Dermis blood vessel endothelial cell (primary cell): ENCODE results near the gene MS4A6A. TPM values are rescaled to one million over a fixed set of nuclear protein-coding genes. Genes with fewer than 3 reads are reported as not detected.
A peak's percentile ranks its signal among the peaks of the same experiment; 100 is the strongest.
"Not testable (repeated sequence)": the region's sequence is repeated elsewhere in the genome, so short reads cannot be mapped to it uniquely, and the experiment has no call there.

Experiments
- DNase-seq: peaks from one replicate; pipeline ENCODE4 v3.0.0; 2010
- total RNA-seq: library from RNA; depleted of rRNA; stranded (reverse); fragments of >200 nt; gene quantifications from 2 replicates; pipeline ENCODE4 v1.2.3, GENCODE V29; 2014

The MS4A6A gene
- total RNA-seq: 1.3 and 6.0 TPM in 2 replicates

- peak; percentile 59 for DNase-seq
Measured at GRCh38 chr11:60182541-60183330, at the start of gene MS4A6A. MS4A6A (minus strand) TSS chr11:60183083; CDS start chr11:60181727, 1,356 bp downstream.

GRCh38 chr11:60230681-60231080, 47.8 kb upstream of the MS4A6A start:
- no peak for DNase-seq

GRCh38 chr11:60222141-60222540, 39.3 kb upstream of the MS4A6A start:
- DNase-seq: no peak

DNA sequence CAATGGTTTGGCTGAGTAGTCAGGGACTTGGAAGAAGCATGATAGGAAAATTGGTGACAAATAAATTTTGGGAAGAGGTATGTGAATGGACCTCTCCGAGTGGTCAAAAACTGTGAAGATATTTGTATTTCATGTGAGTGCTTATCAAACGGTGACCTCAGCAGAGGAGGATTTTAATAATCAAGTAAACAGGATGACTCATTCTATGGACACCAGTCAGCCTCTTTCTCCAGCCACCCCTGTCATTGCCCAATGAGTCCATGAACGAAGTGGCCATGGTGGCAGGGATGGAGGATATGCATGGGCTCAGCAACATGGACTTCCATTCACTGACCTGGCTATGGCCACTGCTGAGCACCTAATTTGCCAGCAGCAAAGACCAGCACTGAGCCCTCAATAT, 38.8 kb upstream of the MS4A6A start:
- no peak for DNase-seq

- DNase-seq: no peak
Measured at GRCh38 chr11:60221181-60221580, 38.3 kb upstream of the MS4A6A start.

DNA sequence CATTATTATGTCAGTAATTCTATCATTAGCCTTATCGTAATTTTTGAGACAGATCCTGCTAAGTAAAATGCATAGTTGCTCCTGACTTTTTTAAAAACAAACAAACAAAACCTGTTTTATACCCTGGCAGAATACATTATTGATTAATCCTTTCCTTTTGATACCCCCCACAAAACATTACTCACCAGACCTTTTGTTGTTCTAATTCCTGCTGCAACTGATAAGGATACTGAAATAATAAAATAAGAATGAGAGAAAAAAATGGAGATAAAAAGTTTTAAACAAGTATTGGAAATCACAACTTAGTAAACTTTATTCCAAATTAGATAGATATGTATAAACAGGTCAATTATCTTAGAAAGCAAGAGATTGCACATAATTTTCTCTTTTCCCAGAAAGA, 31.5 kb upstream of the MS4A6A start:
- no peak for DNase-seq

DNA sequence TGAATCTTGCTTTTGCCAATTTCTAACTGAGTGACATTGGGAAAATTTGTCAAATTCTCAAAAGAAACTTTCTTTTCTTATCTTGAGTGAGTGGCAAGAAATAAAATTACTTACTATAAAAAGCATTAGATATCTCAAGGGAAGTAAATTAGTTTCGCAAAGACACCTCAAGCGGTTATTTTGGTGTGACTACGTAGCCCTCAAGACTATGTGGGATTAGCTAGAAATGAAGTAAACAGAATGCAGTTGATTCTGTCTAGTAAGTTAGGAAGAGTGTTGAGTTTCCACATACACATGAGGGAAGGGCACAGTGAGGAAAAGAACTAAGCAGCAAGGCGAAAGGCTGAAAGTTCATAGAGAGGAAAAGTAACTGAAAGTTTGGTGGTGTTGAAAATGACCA, 28.3 kb upstream of the MS4A6A start:
- no peak for DNase-seq

DNA sequence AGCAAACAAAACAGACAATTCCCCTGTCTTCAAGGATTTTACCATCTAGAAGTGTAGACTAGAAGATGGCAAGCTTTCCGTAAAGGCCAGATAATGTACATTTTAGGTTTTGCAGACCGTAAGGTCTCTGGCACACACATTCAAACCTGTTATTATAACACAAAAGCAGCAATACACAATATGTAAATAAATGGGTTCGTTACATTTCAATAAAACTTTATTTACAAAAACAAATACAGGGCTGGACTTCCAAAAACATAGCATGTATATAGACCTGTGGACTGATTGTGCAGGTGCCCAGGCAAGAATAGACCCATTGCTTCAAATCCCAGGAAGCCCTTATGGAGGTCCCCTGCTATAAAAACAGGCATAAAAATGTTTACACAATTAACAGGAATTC, 27.1 kb upstream of the MS4A6A start:
- DNase-seq: no peak

DNA sequence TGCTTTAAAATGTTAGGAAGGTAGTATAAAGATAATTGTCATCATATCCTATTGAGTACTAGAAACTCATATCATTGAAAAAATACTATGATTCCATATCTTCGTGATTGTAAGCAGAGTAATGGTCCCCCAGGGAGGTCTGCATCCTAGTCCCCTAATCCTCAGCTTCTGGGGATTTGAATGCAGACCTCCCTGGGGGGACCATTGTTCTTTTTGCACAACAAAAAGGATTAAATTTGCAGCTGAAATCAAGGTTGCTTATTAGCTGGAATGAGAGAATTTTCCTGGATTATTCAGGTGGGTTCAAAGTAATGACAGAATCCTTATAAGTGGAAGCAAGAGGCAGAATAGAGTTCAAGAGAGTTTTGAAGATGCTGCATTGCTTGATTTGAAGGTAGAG, 26.1 kb upstream of the MS4A6A start:
- DNase-seq: no peak

DNA sequence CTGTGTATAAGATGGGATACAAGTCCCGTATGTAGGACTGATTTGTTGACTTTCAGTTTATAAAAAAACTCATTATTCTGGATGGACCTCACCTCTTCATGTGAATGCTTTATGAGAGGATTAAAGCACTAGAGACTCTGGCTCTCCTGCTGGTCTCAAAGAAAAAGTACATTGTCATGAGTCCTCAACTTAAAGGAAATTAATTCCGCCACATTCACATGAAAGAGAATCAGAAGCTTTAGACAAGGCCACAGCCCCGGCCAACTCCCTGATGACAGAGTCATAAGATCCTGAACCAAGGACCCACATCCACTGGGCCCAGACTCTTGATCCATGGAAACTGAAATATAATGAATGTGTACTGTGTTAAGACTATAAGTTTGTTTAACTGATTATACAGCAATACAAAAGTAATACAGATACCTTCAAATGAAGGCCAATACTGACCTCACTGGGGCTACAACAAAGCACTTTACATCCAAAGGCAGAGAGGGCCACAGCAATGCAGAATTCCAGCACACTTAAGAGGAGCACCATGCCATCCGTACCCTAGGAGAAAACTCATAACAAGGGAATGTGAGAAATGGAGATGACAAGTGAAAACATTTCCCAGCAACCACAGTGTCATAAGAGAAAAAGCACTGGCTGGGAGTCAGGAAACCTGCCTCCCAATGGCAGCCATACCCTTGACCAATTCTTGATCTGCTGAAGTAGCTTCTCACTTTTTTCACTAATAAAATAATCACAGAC, 25.4 kb upstream of the MS4A6A start:
- DNase-seq: no peak

GRCh38 chr11:60206616-60207015, 23.7 kb upstream of the MS4A6A start:
- DNase-seq: no peak

- no peak for DNase-seq
Measured at GRCh38 chr11:60204922-60205321, 22.0 kb upstream of the MS4A6A start.

GRCh38 chr11:60201334-60201733, 18.5 kb upstream of the MS4A6A start:
- DNase-seq: not testable (repeated sequence)

DNA sequence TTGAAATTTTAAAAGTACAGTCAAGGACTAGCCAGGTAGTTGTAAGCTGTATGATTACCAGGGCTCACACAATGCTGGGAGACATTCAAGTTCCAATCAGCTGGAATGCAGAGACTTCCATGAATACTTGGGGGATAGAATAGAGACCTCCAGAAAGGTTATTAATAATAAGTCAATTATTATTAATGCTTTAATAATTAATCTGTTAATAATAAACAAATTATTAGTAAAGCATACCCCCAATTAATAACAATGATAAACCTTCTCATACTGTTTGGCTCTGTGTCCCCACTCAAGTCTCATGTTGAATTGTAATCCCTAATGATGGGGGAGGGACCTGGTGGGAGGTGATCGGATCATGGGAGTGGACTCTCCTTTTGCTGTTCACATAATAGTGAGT, 14.6 kb upstream of the MS4A6A start:
- no peak for DNase-seq

GRCh38 chr11:60195923-60196368, 13.1 kb upstream of the MS4A6A start:
- DNase-seq: peak; percentile 30

GRCh38 chr11:60194511-60194910, 11.6 kb upstream of the MS4A6A start:
- peak; percentile 70 for DNase-seq

DNA sequence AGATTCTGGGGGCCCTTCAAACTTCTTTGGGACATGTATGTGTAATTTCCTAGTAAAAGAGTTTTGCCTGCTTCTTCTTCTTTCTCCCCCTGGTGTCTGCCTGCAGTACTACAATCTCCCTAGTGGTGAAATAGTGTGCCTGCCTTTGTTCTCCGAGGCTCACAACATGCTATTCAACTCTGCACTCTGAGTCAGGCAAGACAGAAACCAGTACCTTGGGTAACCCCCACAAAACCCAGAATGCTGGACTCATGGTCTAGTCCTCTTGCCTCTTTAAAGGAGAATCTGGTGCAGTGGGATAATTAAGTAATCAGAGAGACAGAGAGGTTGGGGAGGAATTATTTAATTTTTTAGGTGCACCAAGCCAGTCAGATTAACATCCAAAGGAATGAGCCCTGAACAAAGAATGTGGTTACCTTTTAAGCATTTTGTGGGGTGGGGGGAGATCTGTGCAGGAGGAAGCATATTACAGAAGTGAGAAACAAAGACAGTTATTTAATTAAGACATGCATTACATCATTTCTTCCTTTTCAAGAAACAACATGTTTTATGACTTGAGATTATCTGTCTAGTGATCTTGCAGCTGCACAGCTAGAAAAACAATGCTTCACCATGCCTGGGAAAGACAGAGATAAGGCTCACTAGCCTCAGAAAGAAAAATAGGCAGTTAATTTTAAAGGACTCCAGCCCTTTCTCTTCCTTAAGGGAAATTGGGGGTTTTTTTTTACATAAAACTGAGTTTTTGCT, 11.0 kb upstream of the MS4A6A start:
- DNase-seq: peak; percentile 94

DNA sequence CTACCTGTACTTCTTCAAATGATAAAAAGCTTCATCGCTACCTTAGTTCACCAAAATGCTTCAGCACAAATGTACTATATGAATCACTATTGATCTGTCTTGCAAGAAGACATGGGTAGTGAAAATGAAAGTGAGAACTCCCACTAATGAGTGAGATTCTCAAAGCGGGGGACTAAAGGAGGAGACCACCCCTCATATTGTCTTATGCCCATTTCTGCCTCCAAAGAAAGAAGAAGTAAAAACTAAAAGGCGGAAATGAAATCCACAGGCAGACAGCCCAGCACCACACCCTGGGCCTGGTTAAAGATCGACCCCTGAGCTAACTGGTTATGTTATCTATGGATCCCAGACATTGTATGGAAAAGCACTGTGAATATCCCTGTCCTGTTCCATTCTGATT, 9.7 kb upstream of the MS4A6A start:
- not testable (repeated sequence) for DNase-seq

DNA sequence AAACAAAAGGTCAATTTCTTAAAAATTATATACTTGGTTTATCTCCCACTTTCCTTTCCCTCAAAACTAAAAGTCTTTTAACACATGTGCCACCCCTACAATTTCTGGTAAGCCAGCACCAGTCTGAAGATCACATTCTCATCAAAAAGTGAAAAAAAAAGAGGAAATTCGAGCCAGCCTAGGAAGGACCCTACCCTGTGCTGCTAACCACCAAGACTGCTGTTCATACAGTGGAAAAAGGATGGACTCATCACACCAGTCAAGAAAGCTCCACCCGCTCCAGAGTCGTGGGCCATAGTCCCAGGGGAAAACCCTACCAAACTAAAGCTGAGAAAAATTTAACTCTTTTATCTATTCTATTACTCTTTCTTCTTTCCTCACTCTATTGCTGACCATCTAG, 5.6 kb upstream of the MS4A6A start:
- DNase-seq: not testable (repeated sequence)

- DNase-seq: not testable (repeated sequence)
Measured at GRCh38 chr11:60186128-60186527, 3.2 kb upstream of the MS4A6A start.

- not testable (repeated sequence) for DNase-seq
Measured at GRCh38 chr11:60185512-60185827, 2.6 kb upstream of the MS4A6A start.

GRCh38 chr11:60184824-60185511, 2.1 kb upstream of the MS4A6A start:
- DNase-seq: no peak
